Endothelial cell of umbilical vein (primary cell): ENCODE data around the gene PANX2. TPM values are rescaled to one million over a fixed set of nuclear protein-coding genes. Genes with fewer than 3 reads are reported as not detected.

ENCODE experiments used
- BruUV-seq: library from RNA; stranded (reverse); fragments of 400-500 nt; replicated peaks from 2 replicates; lab custom pipeline; 2021; lab: Mats Ljungman, UMichigan
- CTCF ChIA-PET: fragments of 300-600, 350-600 bp; sonication (Branson Sonifier 250); formaldehyde crosslinking; loops from one replicate; lab custom pipeline; 2021; ENCODE audit warnings: antibody characterized with exemption, inconsistent platforms; lab: Charles Lee
- POLR2A ChIA-PET: fragments of 300-600, 350-600 bp; sonication (Branson Sonifier 250); formaldehyde crosslinking; loops from one replicate; lab custom pipeline; 2021; ENCODE audit warnings: antibody characterized with exemption, inconsistent platforms; lab: Charles Lee
- DNase-seq: peaks from one replicate; pipeline ENCODE4 v3.0.0-alpha.2; 2011; ENCODE audit warnings: low read depth, low spot score
- FAIRE-seq: peaks from 2 replicates; lab custom pipeline; 2011; peaks lifted over from hg19 to GRCh38; lab: Jason Lieb, UNC
- H2AFZ ChIP-seq: 2 replicates; pipeline ENCODE4 v1.6.0; 2012; ENCODE audit warnings: low read depth, low read length, control low read depth, inconsistent platforms
- H3K27ac ChIP-seq: 2 replicates; pipeline ENCODE4 v1.5.1; 2011; ENCODE audit warnings: low read depth, mild to moderate bottlenecking, control low read depth, low read length, moderate library complexity; ENCODE audit not compliant: insufficient read depth
- H3K27me3 ChIP-seq, 2 experiments: 2 replicates each; pipeline versions ENCODE4 v1.6.0 to v1.6.1; 2011; ENCODE audit warnings: low read length in 2 of 2, mixed read lengths in 1 of 2; ENCODE audit not compliant: control insufficient read depth in 2 of 2, insufficient read depth in 2 of 2
- H3K36me3 ChIP-seq, 2 experiments: 2 replicates in 1 of 2; 3 replicates in 1 of 2; pipeline ENCODE4 v1.5.1; 2011; ENCODE audit warnings: low read length in 2 of 2, mild to moderate bottlenecking in 1 of 2, moderate library complexity in 1 of 2; ENCODE audit not compliant: control insufficient read depth in 2 of 2, insufficient read depth in 2 of 2; ENCODE audit errors: extremely low read depth in 1 of 2
- H3K4me1 ChIP-seq: 3 replicates; pipeline ENCODE4 v1.5.1; 2011; ENCODE audit warnings: mild to moderate bottlenecking, low read length; ENCODE audit not compliant: control insufficient read depth, insufficient read depth; ENCODE audit errors: extremely low read depth
- H3K4me2 ChIP-seq: 2 replicates; pipeline ENCODE4 v1.6.1; 2011; ENCODE audit warnings: low read length, control low read depth, mixed read lengths; ENCODE audit not compliant: insufficient read depth
- H3K4me3 ChIP-seq, 3 experiments: fragments of 200-600 bp in 1 of 3; sonication (generic), shearing (Covaris generic) in 1 of 3; replicated peaks in 1 of 3; 2 replicates each; pipeline ENCODE4 v1.5.1; 2011 to 2016; ENCODE audit warnings: control low read depth in 3 of 3, low read length in 3 of 3, mild to moderate bottlenecking in 2 of 3, inconsistent platforms in 1 of 3, low read depth in 1 of 3, moderate library complexity in 1 of 3; ENCODE audit not compliant: insufficient read depth in 1 of 3
- H3K79me2 ChIP-seq: 2 replicates; pipeline ENCODE4 v1.6.0; 2012; ENCODE audit warnings: low read length, inconsistent platforms; ENCODE audit not compliant: control insufficient read depth, insufficient read depth
- H3K9ac ChIP-seq: replicated peaks from 2 replicates; pipeline ENCODE3; 2011; ENCODE audit warnings: low read length, control low read depth; ENCODE audit not compliant: insufficient read depth; ENCODE audit errors: extremely low read depth
- H3K9me1 ChIP-seq: replicated peaks from 3 replicates; pipeline ENCODE4 v1.6.0; 2011; ENCODE audit warnings: mild to moderate bottlenecking, low read length; ENCODE audit not compliant: control insufficient read depth, insufficient read depth; ENCODE audit errors: extremely low read depth
- H3K9me3 ChIP-seq: replicated peaks from 2 replicates; pipeline ENCODE4 v1.5.1; 2012; ENCODE audit warnings: low read length, inconsistent platforms; ENCODE audit not compliant: control insufficient read depth, insufficient read depth
- H4K20me1 ChIP-seq: replicated peaks from 2 replicates; pipeline ENCODE3; 2011; ENCODE audit warnings: mild to moderate bottlenecking, low read length; ENCODE audit not compliant: control insufficient read depth, insufficient read depth; ENCODE audit errors: extremely low read depth
- GATA2 ChIP-seq: IDR thresholded peaks from 2 replicates; pipeline ENCODE4 v1.7.0; 2011; ENCODE audit warnings: low read depth, mild to moderate bottlenecking, moderate library complexity, mixed read lengths, low read length; ENCODE audit not compliant: insufficient read length, insufficient read depth
- JUN ChIP-seq: IDR thresholded peaks from 2 replicates; pipeline ENCODE4 v1.6.1; 2011; ENCODE audit warnings: borderline replicate concordance, low read depth; ENCODE audit not compliant: insufficient read length, insufficient read depth
- MYC ChIP-seq: IDR thresholded peaks from one replicate; pipeline ENCODE4 v1.6.1; 2011; ENCODE audit warnings: mild to moderate bottlenecking, low read depth, low read length
- POLR2A ChIP-seq: IDR thresholded peaks from 2 replicates; pipeline ENCODE4 v1.6.1; 2012; ENCODE audit warnings: low read depth, mild to moderate bottlenecking, control low read depth, low read length
- POLR2AphosphoS5 ChIP-seq: IDR thresholded peaks from 2 replicates; pipeline ENCODE4 v1.6.1; 2012; ENCODE audit warnings: low read depth, mild to moderate bottlenecking, control low read depth, low read length, moderate library complexity; ENCODE audit not compliant: insufficient read depth
- dilution Hi-C: fragments of 300-500 bp; cut with MboI; formaldehyde crosslinking; loops from one replicate; pipeline ENCODE4 v1.15.0; 2019; ENCODE audit warnings: low sequenced_read_pairs; ENCODE audit not compliant: extremely low pct_ligation_motif_present
- intact Hi-C: fragments of 100-400 bp; cut with micrococcal nuclease; formaldehyde crosslinking; loops from one replicate; pipeline ENCODE4 v1.10.0; 2022
- polyA plus RNA-seq, 4 experiments: library from polyadenylated mRNA; depleted of rRNA in 3 of 4; stranded (reverse) in 3 of 4; unstranded in 1 of 4; fragments of >200 nt; gene quantifications; 2 replicates each; pipeline versions ENCODE4 v1.2.1 to v1.2.3, GENCODE V29; 2011 to 2012; ENCODE audit warnings: missing spikeins in 1 of 4
- total RNA-seq: library from RNA; stranded (reverse); gene quantifications from 2 replicates; pipeline ENCODE4 v1.2.3, GENCODE V29; 2021
- TF ChIP-seq, protein P1 (sequence below), 2 donors: IDR thresholded peaks; 1 replicate in 1 of 2; 2 replicates in 1 of 2; pipeline ENCODE4 v1.5.1; 2011; ENCODE audit warnings: low read length in 2 of 2, mild to moderate bottlenecking in 2 of 2, moderate library complexity in 2 of 2, control low read depth in 1 of 2, inconsistent platforms in 1 of 2, low read depth in 1 of 2; ENCODE audit not compliant: insufficient read depth in 1 of 2; ENCODE audit errors: extremely low read depth in 1 of 2

The PANX2 gene
- total and polyA plus RNA-seq, 2 donors (not counting 3 experiments of a cell fraction or from before 2014, with no cell fraction given): 2.5 to 5.1 TPM

DNA sequence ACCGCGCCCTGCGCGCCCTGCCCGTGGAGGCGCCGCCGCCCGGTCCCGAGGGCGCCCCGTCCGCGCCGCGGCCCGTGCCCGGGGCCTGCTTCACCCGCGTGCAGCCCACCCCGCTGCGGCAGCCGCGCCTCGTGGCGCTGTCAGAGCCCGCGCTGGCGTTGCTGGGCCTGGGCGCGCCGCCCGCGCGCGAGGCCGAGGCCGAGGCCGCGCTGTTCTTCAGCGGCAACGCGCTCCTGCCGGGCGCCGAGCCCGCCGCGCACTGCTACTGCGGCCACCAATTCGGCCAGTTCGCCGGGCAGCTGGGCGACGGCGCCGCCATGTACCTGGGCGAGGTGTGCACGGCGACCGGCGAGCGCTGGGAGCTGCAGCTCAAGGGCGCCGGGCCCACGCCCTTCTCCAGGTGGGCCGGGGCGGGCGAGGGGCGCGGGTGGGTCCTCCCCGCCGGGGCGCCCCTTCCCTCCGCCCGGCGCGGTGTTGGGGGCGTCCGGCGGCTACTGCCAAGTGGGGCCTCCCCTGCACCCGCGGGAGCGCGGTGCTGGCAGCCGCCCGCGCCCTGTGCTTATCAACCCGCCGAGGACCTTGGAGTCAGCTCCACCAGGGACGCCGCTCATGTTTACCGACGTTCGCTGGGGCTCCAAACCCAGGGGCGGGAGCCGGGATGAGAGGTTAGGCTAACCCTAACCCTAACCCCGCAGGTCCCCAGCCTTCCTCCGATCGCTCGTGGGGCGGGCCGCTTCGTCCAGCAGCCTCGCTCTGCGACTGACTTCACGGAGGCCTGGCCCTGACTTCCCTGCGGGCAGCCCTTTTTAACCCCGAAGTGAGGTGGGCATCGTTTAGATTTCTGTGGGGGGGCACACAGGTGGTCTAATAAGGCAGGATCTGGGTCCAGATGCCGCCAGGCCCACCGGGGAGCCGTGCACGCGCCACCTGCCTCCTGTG, 30.9 kb downstream of the PANX2 start:
- Histone ChIP-seq H3K79me2 (peaks cover 26% of the 10 kb centered on the region), H2AFZ (peak overlapping the region; percentile 82), H3K9me1 (no peaks in the 10 kb centered on the region), H3K27ac (no peak overlapping the region), H3K9me3 (no peaks in the 10 kb centered on the region), H3K27me3 (no peaks in the 10 kb centered on the region), H3K9ac (peak overlapping the region; percentile 67), H3K4me1 (peaks cover 20% of the 10 kb centered on the region), H3K36me3 (peaks cover 2 to 6% of the 10 kb centered on the region in 2 experiments), H3K4me2 (peak overlapping the region; percentile 94), H3K4me3 (peak overlapping the region; percentile 58 to 85 (median 73)), H4K20me1 (no peaks in the 10 kb centered on the region)
- intact Hi-C loops: loop anchor here (2.0 to 10.0 kb wide), 3 partner anchors 15 to 227 kb away; no protein-coding TSS in a partner anchor
- no peak for TF ChIP-seq MYC
- no peak for TF ChIP-seq POLR2AphosphoS5
- no peak for TF ChIP-seq POLR2A
- TF ChIP-seq, protein P1, sequence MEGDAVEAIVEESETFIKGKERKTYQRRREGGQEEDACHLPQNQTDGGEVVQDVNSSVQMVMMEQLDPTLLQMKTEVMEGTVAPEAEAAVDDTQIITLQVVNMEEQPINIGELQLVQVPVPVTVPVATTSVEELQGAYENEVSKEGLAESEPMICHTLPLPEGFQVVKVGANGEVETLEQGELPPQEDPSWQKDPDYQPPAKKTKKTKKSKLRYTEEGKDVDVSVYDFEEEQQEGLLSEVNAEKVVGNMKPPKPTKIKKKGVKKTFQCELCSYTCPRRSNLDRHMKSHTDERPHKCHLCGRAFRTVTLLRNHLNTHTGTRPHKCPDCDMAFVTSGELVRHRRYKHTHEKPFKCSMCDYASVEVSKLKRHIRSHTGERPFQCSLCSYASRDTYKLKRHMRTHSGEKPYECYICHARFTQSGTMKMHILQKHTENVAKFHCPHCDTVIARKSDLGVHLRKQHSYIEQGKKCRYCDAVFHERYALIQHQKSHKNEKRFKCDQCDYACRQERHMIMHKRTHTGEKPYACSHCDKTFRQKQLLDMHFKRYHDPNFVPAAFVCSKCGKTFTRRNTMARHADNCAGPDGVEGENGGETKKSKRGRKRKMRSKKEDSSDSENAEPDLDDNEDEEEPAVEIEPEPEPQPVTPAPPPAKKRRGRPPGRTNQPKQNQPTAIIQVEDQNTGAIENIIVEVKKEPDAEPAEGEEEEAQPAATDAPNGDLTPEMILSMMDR (IDR thresholded peaks at IDR 0.05; ENCODE audit: extremely low read depth in 1 of 2, insufficient read depth in 1 of 2, low read depth in 1 of 2, low read length in 2 of 2): no peak
- no peak for TF ChIP-seq GATA2
- TF ChIP-seq JUN: no peak
- CTCF ChIA-PET: interaction anchor here (1.2 kb wide), 1 partner anchor 171 kb away, joined by 4 read pairs; no protein-coding TSS in a partner anchor
- POLR2A ChIA-PET: no interaction called here
- FAIRE-seq: no peak
- dilution Hi-C loops: no loop called here
- DNase-seq: no peak
- BruUV-seq: no TSS peak
